HepG2 (cell line): ENCODE results near the gene CENPE. TPM values are rescaled to one million over a fixed set of nuclear protein-coding genes. Genes with fewer than 3 reads are reported as not detected.
"Not testable (repeated sequence)": the region's sequence is repeated elsewhere in the genome, so short reads cannot be mapped to it uniquely, and the experiment has no call there.

Source experiments
- ATAC-seq: fragments of 200-7000 bp; cut with Tn5 transposase; 3 replicates; pipeline ENCODE4 v1.9.1; 2020; ENCODE audit warnings: mild to moderate bottlenecking, moderate library complexity
- BruUV-seq: library from RNA; stranded (reverse); fragments of 400-500 nt; replicated peaks from 2 replicates; lab custom pipeline; 2021; lab: Mats Ljungman, UMichigan
- CTCF ChIA-PET: fragments of 300-600 bp; formaldehyde crosslinking; extraction: SDS; loops from one replicate; lab custom pipeline; 2021; ENCODE audit warnings: low total read pairs, inconsistent platforms, low intra/inter-chr PET ratio; lab: Yijun Ruan, JAX
- POLR2A ChIA-PET: fragments of 350-600 bp; sonication (Branson Sonifier 250); formaldehyde crosslinking; loops from one replicate; lab custom pipeline; 2020; ENCODE audit warnings: antibody characterized with exemption, inconsistent platforms; lab: Yijun Ruan, JAX
- DNase-seq: peaks from one replicate; pipeline ENCODE4 v3.0.0-alpha.2; 2015; ENCODE audit warnings: low spot score
- FAIRE-seq: peaks from 3 replicates; lab custom pipeline; 2011; peaks lifted over from hg19 to GRCh38; lab: Jason Lieb, UNC
- H2AFZ ChIP-seq: one replicate; pipeline ENCODE4 v1.6.1; 2011; ENCODE audit warnings: low read length, inconsistent platforms
- H3K27ac ChIP-seq: fragments of 300-600 bp; 3 replicates; pipeline ENCODE4 v1.8.0; 2011; ENCODE audit warnings: mixed run types, mild to moderate bottlenecking, mixed read lengths, low read length, inconsistent platforms; ENCODE audit not compliant: insufficient read depth; ENCODE audit errors: extremely low read length
- H3K27me3 ChIP-seq, 2 experiments: fragments of 200-600 bp in 1 of 2; 2 replicates in 1 of 2; 3 replicates in 1 of 2; pipeline versions ENCODE4 v1.6.0 to v1.8.0; 2011; ENCODE audit warnings: low read length in 2 of 2, mild to moderate bottlenecking in 2 of 2, moderate library complexity in 2 of 2, inconsistent platforms in 1 of 2; ENCODE audit not compliant: insufficient read depth in 2 of 2, control insufficient read depth in 1 of 2
- H3K36me3 ChIP-seq, 2 experiments: fragments of 200-600 bp in 1 of 2; replicated peaks in 1 of 2; 2 replicates in 1 of 2; 3 replicates in 1 of 2; pipeline versions ENCODE4 v1.5.1 to v1.8.0; 2011; ENCODE audit warnings: low read length in 2 of 2, inconsistent platforms in 1 of 2; ENCODE audit not compliant: insufficient read depth in 2 of 2, control insufficient read depth in 1 of 2
- H3K4me1 ChIP-seq: 2 replicates; pipeline ENCODE4 v1.5.1; 2012; ENCODE audit warnings: low read length, inconsistent platforms; ENCODE audit not compliant: insufficient read depth
- H3K4me2 ChIP-seq: 2 replicates; pipeline ENCODE4 v1.6.0; 2011; ENCODE audit warnings: low read depth, low read length, inconsistent platforms
- H3K4me3 ChIP-seq, 3 experiments: fragments of 200-600 bp in 1 of 3; sonication (generic), shearing (Covaris generic) in 1 of 3; replicated peaks in 1 of 3; 2 replicates each; pipeline ENCODE4 v1.5.1; 2011 to 2016; ENCODE audit warnings: low read length in 3 of 3, inconsistent platforms in 2 of 3, low read depth in 2 of 3, mild to moderate bottlenecking in 2 of 3, control low read depth in 1 of 3, mixed read lengths in 1 of 3; ENCODE audit not compliant: insufficient read depth in 1 of 3
- H3K79me2 ChIP-seq: one replicate; pipeline ENCODE4 v1.6.1; 2011; ENCODE audit warnings: low read length, inconsistent platforms; ENCODE audit not compliant: insufficient read depth
- H3K9ac ChIP-seq: 2 replicates; pipeline ENCODE4 v1.6.0; 2011; ENCODE audit warnings: mild to moderate bottlenecking, low read depth, low read length, inconsistent platforms; ENCODE audit not compliant: insufficient read depth
- H3K9me3 ChIP-seq: 2 replicates; pipeline ENCODE4 v1.5.1; 2012; ENCODE audit warnings: mild to moderate bottlenecking, low read length
- H4K20me1 ChIP-seq: 2 replicates; pipeline ENCODE4 v1.6.0; 2011; ENCODE audit warnings: inconsistent platforms, mild to moderate bottlenecking, low read length, moderate library complexity; ENCODE audit not compliant: insufficient read depth
- HDAC6 ChIP-seq: fragments of 200-600 bp; sonication (generic); IDR thresholded peaks from 2 replicates; pipeline ENCODE4 v1.7.0; 2017; ENCODE audit warnings: mild to moderate bottlenecking, antibody characterized with exemption, low read length, low read depth
- HIVEP1 ChIP-seq: sonication (generic); formaldehyde crosslinking; IDR thresholded peaks from 2 replicates; pipeline ENCODE4 v1.4.0; 2020; ENCODE audit warnings: mild to moderate bottlenecking, missing genetic modification reagents
- MAF1 ChIP-seq: sonication (generic); formaldehyde crosslinking; IDR thresholded peaks from 2 replicates; pipeline ENCODE4 v1.5.0; 2020; ENCODE audit warnings: missing genetic modification reagents, borderline replicate concordance
- MTF1 ChIP-seq: sonication (generic); formaldehyde crosslinking; IDR thresholded peaks from 2 replicates; pipeline ENCODE4 v1.5.0; 2020; ENCODE audit warnings: missing genetic modification reagents
- UBTF ChIP-seq: sonication (generic); formaldehyde crosslinking; IDR thresholded peaks from 2 replicates; pipeline ENCODE4 v1.4.0; 2020; ENCODE audit warnings: mild to moderate bottlenecking, missing genetic modification reagents
- YEATS4 ChIP-seq: sonication (generic); formaldehyde crosslinking; IDR thresholded peaks from 2 replicates; pipeline ENCODE4 v1.4.0; 2020; ENCODE audit warnings: missing genetic modification reagents, borderline replicate concordance
- ZNF33B ChIP-seq: sonication (generic); formaldehyde crosslinking; IDR thresholded peaks from 2 replicates; pipeline ENCODE4 v1.5.1; 2020; ENCODE audit warnings: mild to moderate bottlenecking, missing genetic modification reagents
- ZNF564 ChIP-seq: sonication (generic); formaldehyde crosslinking; IDR thresholded peaks from 2 replicates; pipeline ENCODE4 v1.8.1; 2023; ENCODE audit warnings: mild to moderate bottlenecking, missing genetic modification reagents
- ZNF629 ChIP-seq: sonication (generic); formaldehyde crosslinking; conservative IDR thresholded peaks from 2 replicates; pipeline ENCODE4 v1.5.0; 2020; ENCODE audit warnings: missing genetic modification reagents
- WGBS: methylation state at CpG from one replicate; pipeline ENCODE4 v1.1.6; 2017; ENCODE audit warnings: low lambda C conversion rate; 5-methylcytosine and 5-hydroxymethylcytosine counted together
- in situ Hi-C: cut with HindIII; loops from 2 replicates; pipeline ENCODE4 v1.10.0; 2017; ENCODE audit warnings: low pct_unique_long_range_greater_than_20kb; ENCODE audit not compliant: extremely low pct_ligation_motif_present
- intact Hi-C: fragments of 100-400 bp; cut with micrococcal nuclease; formaldehyde crosslinking; loops from one replicate; pipeline ENCODE4 v1.10.0; 2022; ENCODE audit not compliant: unreplicated experiment
- polyA plus RNA-seq, 8 experiments: library from polyadenylated mRNA; depleted of rRNA in 3 of 8; stranded (reverse) in 7 of 8; unstranded in 1 of 8; fragments of >200 nt; fragmentation: Illumina TruSeq in 4 of 8; extraction: Trizol in 4 of 8; gene quantifications; 2 replicates each; pipeline versions ENCODE4 v1.2.1 to v1.2.3, GENCODE V29; 2011 to 2016; ENCODE audit warnings: low read depth in 4 of 8, missing spikeins in 1 of 8, mixed read lengths in 1 of 8; ENCODE audit not compliant: insufficient read depth in 1 of 8
- total RNA-seq, 5 experiments: library from RNA; depleted of rRNA; stranded (reverse); fragments of >200 nt; fragmentation: Illumina TruSeq; extraction: Trizol; gene quantifications; 2 replicates each; pipeline ENCODE4 v1.2.3, GENCODE V29; 2016; ENCODE audit warnings: low read depth in 1 of 5
- TF ChIP-seq, protein P1 (sequence below): sonication (generic); formaldehyde crosslinking; IDR thresholded peaks from 2 replicates; pipeline ENCODE4 v1.4.0; 2020; ENCODE audit warnings: missing genetic modification reagents

CENPE gene
- total and polyA plus RNA-seq, 2 of the 13 experiments (the other 11 are each of a cell fraction or from before 2014, with no cell fraction given) = 2.1 to 19.8 TPM

DNA sequence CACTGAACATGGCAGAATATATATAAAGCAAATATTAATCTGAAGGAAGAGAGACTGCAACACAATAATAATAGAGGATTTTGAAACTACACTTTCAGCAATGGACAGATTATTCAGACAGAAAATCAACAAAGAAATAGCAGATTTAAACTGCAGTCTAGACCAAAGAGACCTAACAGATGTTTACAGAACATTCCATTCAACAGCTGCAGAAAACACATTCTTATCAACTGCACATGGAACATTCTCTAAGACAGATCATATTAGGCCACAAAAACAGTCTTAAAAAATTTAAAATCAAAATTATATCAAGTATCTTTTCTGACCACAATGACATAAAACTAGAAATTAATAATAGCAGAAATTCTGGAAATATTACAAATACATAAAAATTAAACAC is 27.1 kb downstream of the CENPE start:
- FAIRE-seq (no peak), ATAC-seq (no peak), DNase-seq (no peak)
- no peaks in the 10 kb centered on the region for H4K20me1 ChIP-seq
- BruUV-seq = no TSS peak
- intact Hi-C loops = no loop called here
- H3K9ac ChIP-seq = no peak overlapping the region
- H3K27ac ChIP-seq = no peak overlapping the region
- no peak overlapping the region for H2AFZ ChIP-seq
- no peak overlapping the region for H3K4me2 ChIP-seq
- CTCF ChIA-PET = no interaction called here
- TF ChIP-seq HDAC6 (no peak), HIVEP1 (CRISPR knock-in tag) (no peak), YEATS4 (CRISPR knock-in tag) (no peak), ZNF564 (CRISPR knock-in tag) (no peak), ZNF33B (no peak), ZNF629 (CRISPR knock-in tag) (no peak), UBTF (CRISPR knock-in tag) (no peak), MTF1 (no peak), MAF1 (CRISPR knock-in tag) (no peak)
- TF ChIP-seq, protein P1, sequence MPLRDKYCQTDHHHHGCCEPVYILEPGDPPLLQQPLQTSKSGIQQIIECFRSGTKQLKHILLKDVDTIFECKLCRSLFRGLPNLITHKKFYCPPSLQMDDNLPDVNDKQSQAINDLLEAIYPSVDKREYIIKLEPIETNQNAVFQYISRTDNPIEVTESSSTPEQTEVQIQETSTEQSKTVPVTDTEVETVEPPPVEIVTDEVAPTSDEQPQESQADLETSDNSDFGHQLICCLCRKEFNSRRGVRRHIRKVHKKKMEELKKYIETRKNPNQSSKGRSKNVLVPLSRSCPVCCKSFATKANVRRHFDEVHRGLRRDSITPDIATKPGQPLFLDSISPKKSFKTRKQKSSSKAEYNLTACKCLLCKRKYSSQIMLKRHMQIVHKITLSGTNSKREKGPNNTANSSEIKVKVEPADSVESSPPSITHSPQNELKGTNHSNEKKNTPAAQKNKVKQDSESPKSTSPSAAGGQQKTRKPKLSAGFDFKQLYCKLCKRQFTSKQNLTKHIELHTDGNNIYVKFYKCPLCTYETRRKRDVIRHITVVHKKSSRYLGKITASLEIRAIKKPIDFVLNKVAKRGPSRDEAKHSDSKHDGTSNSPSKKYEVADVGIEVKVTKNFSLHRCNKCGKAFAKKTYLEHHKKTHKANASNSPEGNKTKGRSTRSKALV (CRISPR knock-in tag) = no peak
- no peak overlapping the region for H3K4me3 ChIP-seq
- no peaks in the 10 kb centered on the region for H3K27me3 ChIP-seq
- POLR2A ChIA-PET = no interaction called here
- no peaks in the 10 kb centered on the region for H3K9me3 ChIP-seq
- peaks cover 0 to 26% of the 10 kb centered on the region in 2 experiments; a peak in 4 of 5 replicates for H3K36me3 ChIP-seq
- no peaks in the 10 kb centered on the region for H3K4me1 ChIP-seq
- in situ Hi-C loops = no loop called here
- H3K79me2 ChIP-seq = no peaks in the 10 kb centered on the region

GRCh38 chr4:103169750-103170149 is 28.4 kb downstream of the CENPE start:
- H3K4me2 ChIP-seq, in situ Hi-C loops, H3K4me3 ChIP-seq, H3K9ac ChIP-seq, FAIRE-seq, H3K79me2 ChIP-seq, H2AFZ ChIP-seq, H3K27me3 ChIP-seq, H3K9me3 ChIP-seq, H4K20me1 ChIP-seq, BruUV-seq, ATAC-seq, CTCF ChIA-PET, H3K4me1 ChIP-seq, H3K27ac ChIP-seq, DNase-seq, intact Hi-C loops, POLR2A ChIA-PET: not testable (repeated sequence)
- 100% methylated on average over 2 of the region's 2 CpGs for WGBS
- peaks cover 0 to 26% of the 10 kb centered on the region in 2 experiments; a peak in 4 of 5 replicates for H3K36me3 ChIP-seq
